WTC11 (cell line): ENCODE measurements around the gene ELMO1. TPM values are rescaled to one million over a fixed set of nuclear protein-coding genes. Genes with fewer than 3 reads are reported as not detected.

Experiments
- ATAC-seq: fragments of 200-7000 bp; cut with Tn5 transposase; 2 replicates; pipeline ENCODE4 v1.10.0; 2021; ENCODE audit warnings: mild to moderate bottlenecking, moderate library complexity
- CTCF ChIA-PET: fragments of 300-600 bp; sonication (Branson Sonifier 250); formaldehyde crosslinking; loops from one replicate; lab custom pipeline; 2021; ENCODE audit warnings: antibody characterized with exemption; lab: Charles Lee
- POLR2A ChIA-PET: fragments of 350-600 bp; sonication (Branson Sonifier 250); formaldehyde crosslinking; loops from one replicate; lab custom pipeline; 2021; ENCODE audit warnings: antibody characterized with exemption; lab: Charles Lee
- DNase-seq: peaks from one replicate; pipeline ENCODE4 v3.0.0; 2021; ENCODE audit warnings: low spot score
- H3K27ac Mint-ChIP-seq: 2 replicates; pipeline ENCODE4 v1.8.0; 2021; ENCODE audit warnings: mixed read lengths
- H3K27me3 Mint-ChIP-seq: 2 replicates; pipeline ENCODE4 v1.8.0; 2021; ENCODE audit warnings: low read depth, mild to moderate bottlenecking, moderate library complexity, mixed read lengths
- H3K36me3 Mint-ChIP-seq: 2 replicates; pipeline ENCODE4 v1.8.0; 2021; ENCODE audit warnings: mixed read lengths
- H3K4me1 Mint-ChIP-seq: 2 replicates; pipeline ENCODE4 v1.8.0; 2022; ENCODE audit warnings: mixed read lengths
- H3K4me3 Mint-ChIP-seq: 2 replicates; pipeline ENCODE4 v1.8.0; 2021; ENCODE audit warnings: mild to moderate bottlenecking, moderate library complexity, mixed read lengths
- H3K9me3 Mint-ChIP-seq: 2 replicates; pipeline ENCODE4 v1.8.0; 2021; ENCODE audit warnings: mixed read lengths
- ATF1 ChIP-seq: sonication (generic); formaldehyde crosslinking; IDR thresholded peaks from 2 replicates; pipeline ENCODE4 v1.8.1; 2023; ENCODE audit warnings: mild to moderate bottlenecking, moderate library complexity, missing genetic modification reagents
- ELF4 ChIP-seq: sonication (generic); formaldehyde crosslinking; IDR thresholded peaks from 2 replicates; pipeline ENCODE4 v1.8.1; 2022; ENCODE audit warnings: low read depth, mild to moderate bottlenecking, moderate library complexity, missing genetic modification reagents
- NFE2L1 ChIP-seq: sonication (generic); formaldehyde crosslinking; IDR thresholded peaks from 2 replicates; pipeline ENCODE4 v1.8.1; 2023; ENCODE audit warnings: missing genetic modification reagents
- NFYB ChIP-seq: sonication (generic); formaldehyde crosslinking; conservative IDR thresholded peaks from 2 replicates; pipeline ENCODE4 v1.8.0; 2022; ENCODE audit warnings: low read depth, missing genetic modification reagents
- NR1H2 ChIP-seq: sonication (generic); formaldehyde crosslinking; IDR thresholded peaks from 2 replicates; pipeline ENCODE4 v1.9.0; 2021; ENCODE audit warnings: mild to moderate bottlenecking, moderate library complexity, missing genetic modification reagents
- NR2C2 ChIP-seq: sonication (generic); formaldehyde crosslinking; IDR thresholded peaks from 2 replicates; pipeline ENCODE4 v1.8.0; 2022; ENCODE audit warnings: mild to moderate bottlenecking, missing genetic modification reagents
- SMAD3 ChIP-seq: sonication (generic); formaldehyde crosslinking; IDR thresholded peaks from 2 replicates; pipeline ENCODE4 v1.8.0; 2022; ENCODE audit warnings: missing genetic modification reagents, mild to moderate bottlenecking, borderline replicate concordance
- SOX15 ChIP-seq: fragments of 250-450 bp; sonication (Bioruptor Pico); IDR thresholded peaks from 2 replicates; pipeline ENCODE4 v1.9.0; 2021; ENCODE audit warnings: mild to moderate bottlenecking
- ZNF416 ChIP-seq: fragments of 250-450 bp; sonication (Bioruptor Pico); IDR thresholded peaks from 2 replicates; pipeline ENCODE4 v1.9.0; 2021; ENCODE audit warnings: mild to moderate bottlenecking, inconsistent platforms
- total RNA-seq: library from RNA; stranded (reverse); gene quantifications from 3 replicates; pipeline ENCODE4 v1.2.3, GENCODE V29; 2021
- TF ChIP-seq, protein P1 (sequence below): sonication (generic); formaldehyde crosslinking; IDR thresholded peaks from 2 replicates; pipeline ENCODE4 v1.8.0; 2022; ENCODE audit warnings: mild to moderate bottlenecking, missing genetic modification reagents
- TF ChIP-seq, protein P2 (sequence below): sonication (generic); formaldehyde crosslinking; IDR thresholded peaks from 2 replicates; pipeline ENCODE4 v1.8.1; 2023; ENCODE audit warnings: mild to moderate bottlenecking, missing genetic modification reagents
- TF ChIP-seq, protein P3 (sequence below): sonication (generic); formaldehyde crosslinking; IDR thresholded peaks from 2 replicates; pipeline ENCODE4 v1.8.1; 2022; ENCODE audit warnings: low read depth, mild to moderate bottlenecking, moderate library complexity, missing genetic modification reagents, borderline replicate concordance
- TF ChIP-seq, protein P4 (sequence below): sonication (generic); formaldehyde crosslinking; IDR thresholded peaks from 2 replicates; pipeline ENCODE4 v1.8.1; 2022; ENCODE audit warnings: low read depth, missing genetic modification reagents, borderline replicate concordance
- TF ChIP-seq, protein P5 (sequence below): fragments of 250-450 bp; sonication (Bioruptor Pico); IDR thresholded peaks from 2 replicates; pipeline ENCODE4 v2.1.2; 2022; ENCODE audit warnings: mild to moderate bottlenecking, moderate library complexity
- TF ChIP-seq, protein P6 (sequence below): sonication (generic); formaldehyde crosslinking; IDR thresholded peaks from 2 replicates; pipeline ENCODE4 v1.8.0; 2023; ENCODE audit warnings: missing genetic modification reagents
- TF ChIP-seq, protein P7 (sequence below): fragments of 250-450 bp; sonication (Bioruptor Pico); conservative IDR thresholded peaks from 2 replicates; pipeline ENCODE4 v1.9.0; 2021; ENCODE audit warnings: mild to moderate bottlenecking
- TF ChIP-seq, protein P8 (sequence below): sonication (generic); formaldehyde crosslinking; IDR thresholded peaks from 2 replicates; pipeline ENCODE4 v1.8.1; 2022; ENCODE audit warnings: mild to moderate bottlenecking, missing genetic modification reagents, moderate library complexity, borderline replicate concordance
- TF ChIP-seq, protein P9 (sequence below): sonication (generic); formaldehyde crosslinking; IDR thresholded peaks from 2 replicates; pipeline ENCODE4 v1.8.1; 2023; ENCODE audit warnings: mild to moderate bottlenecking, moderate library complexity, missing genetic modification reagents
- TF ChIP-seq, protein P10 (sequence below): fragments of 250-450 bp; sonication (Bioruptor Pico); IDR thresholded peaks from 2 replicates; pipeline ENCODE4 v1.9.0; 2021; ENCODE audit warnings: moderate library complexity, mild to moderate bottlenecking, inconsistent platforms, borderline replicate concordance

Gene ELMO1
- total RNA-seq, 1 experiment from 2014 or later: 19.4 TPM

DNA sequence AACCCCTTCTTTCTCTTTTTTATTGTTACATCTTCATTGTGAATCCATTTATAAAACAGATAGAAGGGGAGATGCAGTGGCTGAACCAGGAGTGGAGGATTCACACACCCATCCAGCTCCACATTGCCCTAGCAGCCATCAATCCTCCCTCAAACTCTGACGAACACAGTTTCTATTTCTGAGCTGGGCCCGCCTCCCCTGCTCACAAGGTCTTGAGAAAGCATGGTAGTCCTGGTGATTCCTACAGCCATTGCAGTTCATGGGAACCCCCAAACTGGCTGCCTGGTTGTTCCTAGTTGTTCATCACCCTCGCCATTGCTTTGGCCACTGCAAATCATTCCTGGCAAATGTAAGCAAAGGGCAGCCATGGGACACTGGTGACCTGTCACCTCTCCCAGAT is 465.9 kb downstream of the ELMO1 start:
- no peaks in the 10 kb centered on the region for H3K36me3 Mint-ChIP-seq
- ChIA-PET CTCF (interaction anchor here (0.5 to 4.5 kb wide), 3 partner anchors 15 to 499 kb away, joined by 4 to 23 read pairs (median 7); no protein-coding TSS in a partner anchor), POLR2A (no interaction called here)
- H3K4me3 Mint-ChIP-seq: no peak overlapping the region
- H3K4me1 Mint-ChIP-seq: peaks cover 38% of the 10 kb centered on the region
- TF ChIP-seq, protein P1, sequence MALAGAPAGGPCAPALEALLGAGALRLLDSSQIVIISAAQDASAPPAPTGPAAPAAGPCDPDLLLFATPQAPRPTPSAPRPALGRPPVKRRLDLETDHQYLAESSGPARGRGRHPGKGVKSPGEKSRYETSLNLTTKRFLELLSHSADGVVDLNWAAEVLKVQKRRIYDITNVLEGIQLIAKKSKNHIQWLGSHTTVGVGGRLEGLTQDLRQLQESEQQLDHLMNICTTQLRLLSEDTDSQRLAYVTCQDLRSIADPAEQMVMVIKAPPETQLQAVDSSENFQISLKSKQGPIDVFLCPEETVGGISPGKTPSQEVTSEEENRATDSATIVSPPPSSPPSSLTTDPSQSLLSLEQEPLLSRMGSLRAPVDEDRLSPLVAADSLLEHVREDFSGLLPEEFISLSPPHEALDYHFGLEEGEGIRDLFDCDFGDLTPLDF: no peak
- no peak for TF ChIP-seq SOX15 (CRISPR knock-in tag)
- TF ChIP-seq, protein P2, sequence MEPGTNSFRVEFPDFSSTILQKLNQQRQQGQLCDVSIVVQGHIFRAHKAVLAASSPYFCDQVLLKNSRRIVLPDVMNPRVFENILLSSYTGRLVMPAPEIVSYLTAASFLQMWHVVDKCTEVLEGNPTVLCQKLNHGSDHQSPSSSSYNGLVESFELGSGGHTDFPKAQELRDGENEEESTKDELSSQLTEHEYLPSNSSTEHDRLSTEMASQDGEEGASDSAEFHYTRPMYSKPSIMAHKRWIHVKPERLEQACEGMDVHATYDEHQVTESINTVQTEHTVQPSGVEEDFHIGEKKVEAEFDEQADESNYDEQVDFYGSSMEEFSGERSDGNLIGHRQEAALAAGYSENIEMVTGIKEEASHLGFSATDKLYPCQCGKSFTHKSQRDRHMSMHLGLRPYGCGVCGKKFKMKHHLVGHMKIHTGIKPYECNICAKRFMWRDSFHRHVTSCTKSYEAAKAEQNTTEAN (CRISPR knock-in tag): no peak
- no peak for TF ChIP-seq NR2C2 (CRISPR knock-in tag)
- TF ChIP-seq ATF1 (CRISPR knock-in tag): no peak
- TF ChIP-seq, protein P3, sequence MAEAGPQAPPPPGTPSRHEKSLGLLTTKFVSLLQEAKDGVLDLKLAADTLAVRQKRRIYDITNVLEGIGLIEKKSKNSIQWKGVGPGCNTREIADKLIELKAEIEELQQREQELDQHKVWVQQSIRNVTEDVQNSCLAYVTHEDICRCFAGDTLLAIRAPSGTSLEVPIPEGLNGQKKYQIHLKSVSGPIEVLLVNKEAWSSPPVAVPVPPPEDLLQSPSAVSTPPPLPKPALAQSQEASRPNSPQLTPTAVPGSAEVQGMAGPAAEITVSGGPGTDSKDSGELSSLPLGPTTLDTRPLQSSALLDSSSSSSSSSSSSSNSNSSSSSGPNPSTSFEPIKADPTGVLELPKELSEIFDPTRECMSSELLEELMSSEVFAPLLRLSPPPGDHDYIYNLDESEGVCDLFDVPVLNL (CRISPR knock-in tag): no peak
- TF ChIP-seq SMAD3: no peak
- H3K27me3 Mint-ChIP-seq: no peaks in the 10 kb centered on the region
- DNase-seq (no peak), ATAC-seq (no peak)
- H3K27ac Mint-ChIP-seq: no peak overlapping the region
- no peaks in the 10 kb centered on the region for H3K9me3 Mint-ChIP-seq

DNA sequence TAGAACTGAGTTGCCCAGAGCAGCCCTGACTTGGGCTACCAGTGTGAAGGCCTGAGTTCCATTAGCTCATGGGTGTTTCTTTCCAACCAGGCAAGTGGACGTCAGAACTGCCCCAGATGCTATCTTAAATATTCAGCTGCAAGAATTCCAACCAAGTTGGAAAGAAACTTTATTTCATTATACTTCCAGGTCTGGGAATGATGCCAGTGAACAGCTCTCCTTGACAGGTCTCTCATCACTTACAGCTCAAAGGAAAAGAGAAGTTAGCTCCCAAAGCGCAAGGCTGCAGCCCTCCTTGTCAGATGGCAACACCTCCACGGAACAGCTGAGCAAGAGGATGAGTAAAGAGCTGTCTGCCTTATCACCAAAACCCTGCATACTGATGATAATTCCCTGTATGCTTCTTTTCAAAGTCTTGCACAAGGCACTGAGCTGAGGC is 468.8 kb downstream of the ELMO1 start:
- Mint-ChIP-seq H3K4me1 (peaks cover 14% of the 10 kb centered on the region), H3K36me3 (no peaks in the 10 kb centered on the region; the same call in 1 of the 2 replicates), H3K4me3 (no peak overlapping the region), H3K9me3 (no peaks in the 10 kb centered on the region), H3K27ac (no peak overlapping the region), H3K27me3 (no peaks in the 10 kb centered on the region)
- POLR2A ChIA-PET: interaction anchor here (1.7 kb wide), 1 partner anchor 12 kb away, joined by 4 read pairs; no protein-coding TSS in a partner anchor
- ATAC-seq: no peak
- DNase-seq: no peak
- CTCF ChIA-PET: interaction anchor here (0.6 to 4.5 kb wide), 3 partner anchors 12 to 202 kb away, joined by 3 to 23 read pairs (median 11); no protein-coding TSS in a partner anchor
- no peak for TF ChIP-seq ZNF416 (CRISPR knock-in tag)
- TF ChIP-seq, protein P4, sequence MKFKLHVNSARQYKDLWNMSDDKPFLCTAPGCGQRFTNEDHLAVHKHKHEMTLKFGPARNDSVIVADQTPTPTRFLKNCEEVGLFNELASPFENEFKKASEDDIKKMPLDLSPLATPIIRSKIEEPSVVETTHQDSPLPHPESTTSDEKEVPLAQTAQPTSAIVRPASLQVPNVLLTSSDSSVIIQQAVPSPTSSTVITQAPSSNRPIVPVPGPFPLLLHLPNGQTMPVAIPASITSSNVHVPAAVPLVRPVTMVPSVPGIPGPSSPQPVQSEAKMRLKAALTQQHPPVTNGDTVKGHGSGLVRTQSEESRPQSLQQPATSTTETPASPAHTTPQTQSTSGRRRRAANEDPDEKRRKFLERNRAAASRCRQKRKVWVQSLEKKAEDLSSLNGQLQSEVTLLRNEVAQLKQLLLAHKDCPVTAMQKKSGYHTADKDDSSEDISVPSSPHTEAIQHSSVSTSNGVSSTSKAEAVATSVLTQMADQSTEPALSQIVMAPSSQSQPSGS (CRISPR knock-in tag): no peak
- TF ChIP-seq, protein P5, sequence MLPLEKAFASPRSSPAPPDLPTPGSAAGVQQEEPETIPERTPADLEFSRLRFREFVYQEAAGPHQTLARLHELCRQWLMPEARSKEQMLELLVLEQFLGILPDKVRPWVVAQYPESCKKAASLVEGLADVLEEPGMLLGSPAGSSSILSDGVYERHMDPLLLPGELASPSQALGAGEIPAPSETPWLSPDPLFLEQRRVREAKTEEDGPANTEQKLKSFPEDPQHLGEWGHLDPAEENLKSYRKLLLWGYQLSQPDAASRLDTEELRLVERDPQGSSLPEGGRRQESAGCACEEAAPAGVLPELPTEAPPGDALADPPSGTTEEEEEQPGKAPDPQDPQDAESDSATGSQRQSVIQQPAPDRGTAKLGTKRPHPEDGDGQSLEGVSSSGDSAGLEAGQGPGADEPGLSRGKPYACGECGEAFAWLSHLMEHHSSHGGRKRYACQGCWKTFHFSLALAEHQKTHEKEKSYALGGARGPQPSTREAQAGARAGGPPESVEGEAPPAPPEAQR (CRISPR knock-in tag): no peak
- TF ChIP-seq NFYB (CRISPR knock-in tag): no peak
- no peak for TF ChIP-seq NR2C2 (CRISPR knock-in tag)
- TF ChIP-seq, protein P6, sequence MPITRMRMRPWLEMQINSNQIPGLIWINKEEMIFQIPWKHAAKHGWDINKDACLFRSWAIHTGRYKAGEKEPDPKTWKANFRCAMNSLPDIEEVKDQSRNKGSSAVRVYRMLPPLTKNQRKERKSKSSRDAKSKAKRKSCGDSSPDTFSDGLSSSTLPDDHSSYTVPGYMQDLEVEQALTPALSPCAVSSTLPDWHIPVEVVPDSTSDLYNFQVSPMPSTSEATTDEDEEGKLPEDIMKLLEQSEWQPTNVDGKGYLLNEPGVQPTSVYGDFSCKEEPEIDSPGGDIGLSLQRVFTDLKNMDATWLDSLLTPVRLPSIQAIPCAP (CRISPR knock-in tag): no peak
- TF ChIP-seq, protein P7, sequence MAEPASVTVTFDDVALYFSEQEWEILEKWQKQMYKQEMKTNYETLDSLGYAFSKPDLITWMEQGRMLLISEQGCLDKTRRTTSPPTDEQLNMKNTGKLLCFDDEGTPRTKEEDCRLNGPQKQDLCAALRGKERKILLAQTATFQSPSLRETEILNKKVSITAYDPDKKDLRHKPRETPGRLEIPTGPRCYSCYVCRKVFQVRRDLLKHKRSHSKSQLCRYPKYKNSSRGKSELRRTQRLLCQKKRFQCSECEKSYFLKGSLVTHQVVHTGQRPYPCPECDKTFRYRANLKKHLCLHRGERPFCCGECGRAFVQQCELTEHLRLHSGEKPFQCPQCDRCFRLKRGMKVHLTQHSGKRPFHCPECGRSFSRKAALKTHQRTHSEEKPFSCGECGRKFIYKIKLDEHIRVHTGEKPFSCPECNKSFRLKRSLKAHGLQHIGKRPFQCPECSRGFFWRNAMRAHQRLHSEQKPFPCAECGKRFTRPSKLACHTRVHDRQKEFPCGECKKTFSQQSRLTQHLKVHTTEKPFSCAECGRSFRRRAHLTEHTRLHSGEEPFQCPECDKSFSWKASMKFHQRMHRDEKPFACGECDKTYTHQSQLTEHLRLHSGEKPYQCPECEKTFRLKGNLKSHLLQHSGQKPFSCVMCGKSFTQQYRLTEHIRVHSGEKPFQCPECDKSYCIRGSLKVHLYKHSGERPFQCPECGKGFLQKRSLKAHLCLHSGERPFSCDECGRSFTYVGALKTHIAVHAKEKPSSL (CRISPR knock-in tag): no peak
- TF ChIP-seq NFE2L1 (CRISPR knock-in tag): no peak
- TF ChIP-seq, protein P8, sequence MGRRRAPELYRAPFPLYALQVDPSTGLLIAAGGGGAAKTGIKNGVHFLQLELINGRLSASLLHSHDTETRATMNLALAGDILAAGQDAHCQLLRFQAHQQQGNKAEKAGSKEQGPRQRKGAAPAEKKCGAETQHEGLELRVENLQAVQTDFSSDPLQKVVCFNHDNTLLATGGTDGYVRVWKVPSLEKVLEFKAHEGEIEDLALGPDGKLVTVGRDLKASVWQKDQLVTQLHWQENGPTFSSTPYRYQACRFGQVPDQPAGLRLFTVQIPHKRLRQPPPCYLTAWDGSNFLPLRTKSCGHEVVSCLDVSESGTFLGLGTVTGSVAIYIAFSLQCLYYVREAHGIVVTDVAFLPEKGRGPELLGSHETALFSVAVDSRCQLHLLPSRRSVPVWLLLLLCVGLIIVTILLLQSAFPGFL (CRISPR knock-in tag): no peak
- no peak for TF ChIP-seq ELF4 (CRISPR knock-in tag)
- TF ChIP-seq NR1H2 (CRISPR knock-in tag): no peak
- TF ChIP-seq, protein P9, sequence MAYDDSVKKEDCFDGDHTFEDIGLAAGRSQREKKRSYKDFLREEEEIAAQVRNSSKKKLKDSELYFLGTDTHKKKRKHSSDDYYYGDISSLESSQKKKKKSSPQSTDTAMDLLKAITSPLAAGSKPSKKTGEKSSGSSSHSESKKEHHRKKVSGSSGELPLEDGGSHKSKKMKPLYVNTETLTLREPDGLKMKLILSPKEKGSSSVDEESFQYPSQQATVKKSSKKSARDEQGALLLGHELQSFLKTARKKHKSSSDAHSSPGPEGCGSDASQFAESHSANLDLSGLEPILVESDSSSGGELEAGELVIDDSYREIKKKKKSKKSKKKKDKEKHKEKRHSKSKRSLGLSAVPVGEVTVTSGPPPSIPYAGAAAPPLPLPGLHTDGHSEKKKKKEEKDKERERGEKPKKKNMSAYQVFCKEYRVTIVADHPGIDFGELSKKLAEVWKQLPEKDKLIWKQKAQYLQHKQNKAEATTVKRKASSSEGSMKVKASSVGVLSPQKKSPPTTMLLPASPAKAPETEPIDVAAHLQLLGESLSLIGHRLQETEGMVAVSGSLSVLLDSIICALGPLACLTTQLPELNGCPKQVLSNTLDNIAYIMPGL (CRISPR knock-in tag): no peak
- TF ChIP-seq, protein P10, sequence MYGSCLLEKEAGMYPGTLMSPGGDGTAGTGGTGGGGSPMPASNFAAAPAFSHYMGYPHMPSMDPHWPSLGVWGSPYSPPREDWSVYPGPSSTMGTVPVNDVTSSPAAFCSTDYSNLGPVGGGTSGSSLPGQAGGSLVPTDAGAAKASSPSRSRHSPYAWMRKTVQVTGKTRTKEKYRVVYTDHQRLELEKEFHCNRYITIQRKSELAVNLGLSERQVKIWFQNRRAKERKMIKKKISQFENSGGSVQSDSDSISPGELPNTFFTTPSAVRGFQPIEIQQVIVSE (CRISPR knock-in tag): no peak
